Measurements from ENCODE around the gene SCYL1. TPM values are rescaled to one million over a fixed set of nuclear protein-coding genes. Genes with fewer than 3 reads are reported as not detected.

Gene SCYL1
- total and polyA plus RNA-seq, 4 donors: 33.7 to 62.0 (median 52.6) TPM

DNA sequence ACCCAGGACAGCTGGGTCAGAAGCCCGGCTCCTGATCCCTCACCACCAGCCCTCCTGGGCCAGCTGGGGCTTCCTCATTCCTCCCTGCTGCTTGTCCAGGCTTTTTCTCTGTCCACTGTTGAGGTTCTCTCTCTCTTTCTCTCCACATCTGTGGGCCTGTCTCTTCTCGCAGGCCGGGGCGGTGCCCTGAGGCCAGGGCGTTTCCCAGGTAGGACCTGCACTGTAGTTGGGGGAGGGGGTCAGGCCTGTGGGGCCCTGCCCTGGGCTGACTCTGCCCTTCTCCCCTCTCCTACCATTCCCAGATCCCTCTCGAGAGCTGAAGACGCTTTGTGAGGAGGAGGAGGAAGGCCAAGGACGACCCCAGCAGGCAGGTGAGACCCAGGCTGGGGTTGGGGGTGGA is 55.9 kb downstream of the SCYL1 start (continued):
- TF ChIP-seq, protein P1, sequence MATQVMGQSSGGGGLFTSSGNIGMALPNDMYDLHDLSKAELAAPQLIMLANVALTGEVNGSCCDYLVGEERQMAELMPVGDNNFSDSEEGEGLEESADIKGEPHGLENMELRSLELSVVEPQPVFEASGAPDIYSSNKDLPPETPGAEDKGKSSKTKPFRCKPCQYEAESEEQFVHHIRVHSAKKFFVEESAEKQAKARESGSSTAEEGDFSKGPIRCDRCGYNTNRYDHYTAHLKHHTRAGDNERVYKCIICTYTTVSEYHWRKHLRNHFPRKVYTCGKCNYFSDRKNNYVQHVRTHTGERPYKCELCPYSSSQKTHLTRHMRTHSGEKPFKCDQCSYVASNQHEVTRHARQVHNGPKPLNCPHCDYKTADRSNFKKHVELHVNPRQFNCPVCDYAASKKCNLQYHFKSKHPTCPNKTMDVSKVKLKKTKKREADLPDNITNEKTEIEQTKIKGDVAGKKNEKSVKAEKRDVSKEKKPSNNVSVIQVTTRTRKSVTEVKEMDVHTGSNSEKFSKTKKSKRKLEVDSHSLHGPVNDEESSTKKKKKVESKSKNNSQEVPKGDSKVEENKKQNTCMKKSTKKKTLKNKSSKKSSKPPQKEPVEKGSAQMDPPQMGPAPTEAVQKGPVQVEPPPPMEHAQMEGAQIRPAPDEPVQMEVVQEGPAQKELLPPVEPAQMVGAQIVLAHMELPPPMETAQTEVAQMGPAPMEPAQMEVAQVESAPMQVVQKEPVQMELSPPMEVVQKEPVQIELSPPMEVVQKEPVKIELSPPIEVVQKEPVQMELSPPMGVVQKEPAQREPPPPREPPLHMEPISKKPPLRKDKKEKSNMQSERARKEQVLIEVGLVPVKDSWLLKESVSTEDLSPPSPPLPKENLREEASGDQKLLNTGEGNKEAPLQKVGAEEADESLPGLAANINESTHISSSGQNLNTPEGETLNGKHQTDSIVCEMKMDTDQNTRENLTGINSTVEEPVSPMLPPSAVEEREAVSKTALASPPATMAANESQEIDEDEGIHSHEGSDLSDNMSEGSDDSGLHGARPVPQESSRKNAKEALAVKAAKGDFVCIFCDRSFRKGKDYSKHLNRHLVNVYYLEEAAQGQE (IDR thresholded peaks at IDR 0.05): no peak
- no peak for TF ChIP-seq TAF1 (conservative IDR thresholded peaks at IDR 0.05)
- TF ChIP-seq RXRA (IDR thresholded peaks at IDR 0.05): no peak

DNA sequence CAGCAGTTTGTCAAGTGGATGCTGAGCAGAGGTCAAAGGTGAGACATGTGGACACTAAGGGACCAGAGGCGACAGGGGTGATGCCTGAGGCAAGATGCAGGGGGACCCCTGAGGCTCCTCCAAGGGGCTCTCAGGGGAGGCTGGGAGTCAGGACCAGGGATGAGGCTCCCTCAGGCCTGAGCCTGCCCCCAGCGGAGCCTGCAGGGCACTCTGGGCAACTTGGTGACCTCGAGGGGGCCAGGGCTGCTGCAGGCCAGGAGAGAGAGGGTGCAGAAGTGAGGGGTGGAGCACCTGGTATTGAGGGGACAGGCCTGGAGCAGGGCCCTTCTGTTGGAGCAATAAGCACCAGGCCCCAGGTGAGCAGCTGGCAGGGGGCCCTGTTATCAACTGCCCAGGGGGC is 57.0 kb downstream of the SCYL1 start:
- DNase-seq (ENCODE audit: low spot score): no peak
- H3K27me3 ChIP-seq (ENCODE audit: control insufficient read depth in 4 of 4, insufficient read depth in 4 of 4, low read length in 3 of 4): no peaks in the 10 kb centered on the region
- no peak for TF ChIP-seq FOXA1 (IDR thresholded peaks at IDR 0.05)
- no peak for TF ChIP-seq YY1 (IDR thresholded peaks at IDR 0.05)
- no peak for TF ChIP-seq RXRA (IDR thresholded peaks at IDR 0.05)
- no peak for TF ChIP-seq EGR1 (IDR thresholded peaks at IDR 0.05; ENCODE audit: low read depth in 2 of 2)
- TF ChIP-seq HNF4G (IDR thresholded peaks at IDR 0.05): no peak
- TF ChIP-seq GABPA (IDR thresholded peaks at IDR 0.05 in 1 of 2, conservative IDR thresholded peaks at IDR 0.05 in 1 of 2): no peak
- TF ChIP-seq, protein P2, sequence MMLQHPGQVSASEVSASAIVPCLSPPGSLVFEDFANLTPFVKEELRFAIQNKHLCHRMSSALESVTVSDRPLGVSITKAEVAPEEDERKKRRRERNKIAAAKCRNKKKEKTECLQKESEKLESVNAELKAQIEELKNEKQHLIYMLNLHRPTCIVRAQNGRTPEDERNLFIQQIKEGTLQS (IDR thresholded peaks at IDR 0.05): no peak
- TF ChIP-seq, protein P1 (IDR thresholded peaks at IDR 0.05): no peak
- TF ChIP-seq, protein P3, sequence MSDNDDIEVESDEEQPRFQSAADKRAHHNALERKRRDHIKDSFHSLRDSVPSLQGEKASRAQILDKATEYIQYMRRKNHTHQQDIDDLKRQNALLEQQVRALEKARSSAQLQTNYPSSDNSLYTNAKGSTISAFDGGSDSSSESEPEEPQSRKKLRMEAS (IDR thresholded peaks at IDR 0.05): no peak
- TF ChIP-seq, protein P4, sequence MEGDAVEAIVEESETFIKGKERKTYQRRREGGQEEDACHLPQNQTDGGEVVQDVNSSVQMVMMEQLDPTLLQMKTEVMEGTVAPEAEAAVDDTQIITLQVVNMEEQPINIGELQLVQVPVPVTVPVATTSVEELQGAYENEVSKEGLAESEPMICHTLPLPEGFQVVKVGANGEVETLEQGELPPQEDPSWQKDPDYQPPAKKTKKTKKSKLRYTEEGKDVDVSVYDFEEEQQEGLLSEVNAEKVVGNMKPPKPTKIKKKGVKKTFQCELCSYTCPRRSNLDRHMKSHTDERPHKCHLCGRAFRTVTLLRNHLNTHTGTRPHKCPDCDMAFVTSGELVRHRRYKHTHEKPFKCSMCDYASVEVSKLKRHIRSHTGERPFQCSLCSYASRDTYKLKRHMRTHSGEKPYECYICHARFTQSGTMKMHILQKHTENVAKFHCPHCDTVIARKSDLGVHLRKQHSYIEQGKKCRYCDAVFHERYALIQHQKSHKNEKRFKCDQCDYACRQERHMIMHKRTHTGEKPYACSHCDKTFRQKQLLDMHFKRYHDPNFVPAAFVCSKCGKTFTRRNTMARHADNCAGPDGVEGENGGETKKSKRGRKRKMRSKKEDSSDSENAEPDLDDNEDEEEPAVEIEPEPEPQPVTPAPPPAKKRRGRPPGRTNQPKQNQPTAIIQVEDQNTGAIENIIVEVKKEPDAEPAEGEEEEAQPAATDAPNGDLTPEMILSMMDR (IDR thresholded peaks at IDR 0.05; ENCODE audit: low read depth, low read length, missing input control): no peak
- no peak for TF ChIP-seq JUND (IDR thresholded peaks at IDR 0.05)
- TF ChIP-seq, protein P5, sequence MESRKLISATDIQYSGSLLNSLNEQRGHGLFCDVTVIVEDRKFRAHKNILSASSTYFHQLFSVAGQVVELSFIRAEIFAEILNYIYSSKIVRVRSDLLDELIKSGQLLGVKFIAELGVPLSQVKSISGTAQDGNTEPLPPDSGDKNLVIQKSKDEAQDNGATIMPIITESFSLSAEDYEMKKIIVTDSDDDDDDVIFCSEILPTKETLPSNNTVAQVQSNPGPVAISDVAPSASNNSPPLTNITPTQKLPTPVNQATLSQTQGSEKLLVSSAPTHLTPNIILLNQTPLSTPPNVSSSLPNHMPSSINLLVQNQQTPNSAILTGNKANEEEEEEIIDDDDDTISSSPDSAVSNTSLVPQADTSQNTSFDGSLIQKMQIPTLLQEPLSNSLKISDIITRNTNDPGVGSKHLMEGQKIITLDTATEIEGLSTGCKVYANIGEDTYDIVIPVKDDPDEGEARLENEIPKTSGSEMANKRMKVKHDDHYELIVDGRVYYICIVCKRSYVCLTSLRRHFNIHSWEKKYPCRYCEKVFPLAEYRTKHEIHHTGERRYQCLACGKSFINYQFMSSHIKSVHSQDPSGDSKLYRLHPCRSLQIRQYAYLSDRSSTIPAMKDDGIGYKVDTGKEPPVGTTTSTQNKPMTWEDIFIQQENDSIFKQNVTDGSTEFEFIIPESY (IDR thresholded peaks at IDR 0.05): no peak
- no peak for TF ChIP-seq TAF1 (conservative IDR thresholded peaks at IDR 0.05)
- 90% methylated on average over 3 of the region's 3 CpGs for WGBS
- peaks cover 0 to 9% (median 5%) of the 10 kb centered on the region in 4 donors for H3K4me1 ChIP-seq (ENCODE audit: control insufficient read depth in 4 of 4, insufficient read depth in 4 of 4, low read length in 3 of 4)
- H3K36me3 ChIP-seq (ENCODE audit: control insufficient read depth in 4 of 4, insufficient read depth in 3 of 4, low read depth in 1 of 4, low read length in 3 of 4): peaks cover 0 to 7% (median 2%) of the 10 kb centered on the region in 4 donors
- no peak overlapping the region for H3K4me3 ChIP-seq (ENCODE audit: low read depth in 1 of 3, low read length in 3 of 3)
- H3K27ac ChIP-seq (ENCODE audit: low read depth in 1 of 2, low read length in 2 of 2): no peak overlapping the region
- no peaks in the 10 kb centered on the region for H3K9me3 ChIP-seq (ENCODE audit: control insufficient read depth in 4 of 4, low read length in 3 of 4)
- H3K9ac ChIP-seq (ENCODE audit: low read depth in 1 of 2, low read length in 2 of 2): no peak overlapping the region
